Activated T-cell treated with anti-CD3 and anti-CD28 coated beads, Interleukin-2, amount 50 U/mL, for 1 hour (primary cell): Measurements from ENCODE around the gene UBE2E1.
"Not testable (repeated sequence)": the region's sequence is repeated elsewhere in the genome, so short reads cannot be mapped to it uniquely, and the experiment has no call there.

Experiments
- DNase-seq: peaks from one replicate; pipeline ENCODE4 v3.0.0-alpha.2; 2020

UBE2E1 gene

DNA sequence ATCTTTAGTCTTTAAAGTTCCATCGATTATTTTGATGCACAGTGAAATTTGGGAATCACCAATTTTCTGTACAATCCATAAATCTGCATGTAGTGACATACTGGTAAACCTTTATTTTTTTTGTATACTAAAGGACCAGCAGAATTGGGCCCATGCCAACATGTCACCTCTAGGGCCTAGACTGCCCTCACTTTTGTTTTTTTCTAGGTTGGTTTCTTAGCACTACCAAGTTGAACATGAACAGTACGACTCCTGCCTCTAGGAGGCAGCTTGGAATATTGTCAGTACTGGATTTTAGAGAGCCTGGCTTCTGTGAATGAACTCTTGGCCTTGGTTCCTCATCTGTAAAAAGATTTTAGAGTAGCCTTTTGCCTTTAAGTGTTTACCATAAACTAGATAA lies 78.7 kb downstream of the UBE2E1 start:
- DNase-seq = no peak

DNA sequence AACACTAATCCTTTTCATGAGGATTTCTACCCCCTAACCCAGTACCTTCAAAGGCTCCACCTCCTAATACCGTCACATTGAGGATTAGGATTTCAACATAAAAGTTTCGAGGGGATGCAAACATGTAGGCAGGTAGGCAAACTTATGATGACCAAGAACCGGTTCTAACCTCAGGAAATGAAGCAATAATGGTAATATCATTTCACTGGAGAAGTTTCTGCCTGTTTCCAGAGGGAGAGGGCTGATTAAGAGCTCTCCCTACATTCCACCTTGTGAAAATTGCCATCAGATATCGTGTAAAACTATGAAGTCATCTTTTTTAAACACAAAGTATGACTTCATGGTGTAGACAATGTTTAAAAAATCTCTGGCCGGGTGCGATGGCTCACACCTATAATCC lies 79.5 kb downstream of the UBE2E1 start:
- no peak for DNase-seq

DNA sequence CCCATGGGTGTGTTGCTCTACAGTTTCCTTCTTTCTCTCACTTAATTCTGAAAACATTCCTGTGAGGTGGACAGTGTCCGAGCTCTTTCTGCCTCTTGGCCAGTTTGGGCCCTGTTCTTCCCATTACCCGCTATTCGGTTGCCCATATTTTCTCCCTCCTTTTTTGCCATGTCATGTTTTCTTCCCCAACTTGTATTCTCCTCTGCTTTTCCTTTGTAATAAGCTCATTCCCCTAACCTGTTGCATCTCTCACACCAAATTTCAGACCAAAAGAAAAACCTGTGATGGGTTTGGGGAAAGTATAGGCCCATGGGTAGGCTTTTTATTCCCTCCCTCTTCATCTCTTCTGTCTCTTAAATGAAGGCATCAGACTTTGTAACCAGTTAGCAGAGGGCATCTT lies 80.6 kb downstream of the UBE2E1 start:
- no peak for DNase-seq

DNA sequence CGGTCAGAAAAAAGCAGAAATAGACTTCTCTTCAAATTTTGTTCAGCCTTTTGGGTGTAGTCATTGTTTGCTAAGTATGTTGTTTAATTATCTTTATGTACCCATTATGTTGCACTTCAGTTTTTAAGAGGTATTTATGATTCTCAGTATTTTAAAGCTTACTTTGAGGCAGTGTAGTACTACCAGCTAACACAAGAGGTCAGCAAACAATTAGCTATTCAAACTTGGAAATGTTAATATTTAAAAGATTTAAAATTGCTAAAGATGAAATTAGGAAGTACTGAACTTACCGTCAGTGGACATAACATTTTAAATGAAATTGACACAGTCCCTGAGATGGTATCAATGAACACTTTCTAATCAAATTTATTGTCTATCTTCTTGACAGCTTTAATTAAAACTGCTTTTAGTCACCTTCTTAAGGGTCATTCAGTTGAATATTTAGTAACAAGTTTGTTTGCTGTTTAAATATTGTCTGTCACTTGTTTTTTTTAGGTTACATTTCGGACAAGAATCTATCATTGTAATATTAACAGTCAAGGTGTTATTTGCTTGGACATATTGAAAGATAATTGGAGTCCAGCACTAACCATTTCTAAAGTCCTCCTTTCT lies 83.0 kb downstream of the UBE2E1 start:
- no peak for DNase-seq

DNA sequence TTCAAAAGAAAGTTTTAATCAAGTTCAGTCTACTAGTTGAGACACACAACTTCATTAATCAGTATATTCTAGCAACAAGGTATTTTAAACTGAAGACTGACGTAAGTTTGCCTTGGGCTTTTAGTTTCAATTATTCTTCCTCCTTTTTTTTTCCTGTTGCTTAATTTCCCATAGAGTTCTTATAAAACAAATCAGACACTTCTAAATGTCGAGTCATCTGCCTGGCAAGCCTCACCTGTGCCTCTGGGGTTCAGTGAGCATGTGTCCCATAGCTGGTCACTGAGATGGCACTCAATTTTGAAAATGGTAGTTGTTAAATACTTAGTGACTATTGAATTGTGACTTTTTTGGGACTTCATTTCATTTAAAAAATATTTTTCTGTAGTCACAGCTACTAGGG lies 83.6 kb downstream of the UBE2E1 start:
- no peak for DNase-seq

DNA sequence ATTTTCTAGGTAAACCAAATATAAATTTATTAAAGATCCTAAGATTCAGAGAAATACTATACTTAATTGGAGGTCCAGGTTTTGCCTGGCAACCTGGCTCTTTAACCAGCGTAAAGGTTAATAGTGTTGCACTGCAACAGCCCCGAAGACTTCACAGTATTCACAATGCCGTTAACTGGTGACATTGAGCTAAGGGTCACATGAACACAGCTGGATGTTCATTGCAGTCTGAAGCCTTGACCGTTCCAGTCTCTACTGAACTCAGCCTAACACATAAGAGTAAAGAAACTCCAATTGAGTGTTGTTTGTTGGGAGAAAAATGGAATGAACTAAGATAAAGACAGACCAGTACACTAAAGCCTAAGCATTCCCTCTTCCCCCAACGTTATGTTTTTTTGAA lies 84.2 kb downstream of the UBE2E1 start:
- no peak for DNase-seq

DNA sequence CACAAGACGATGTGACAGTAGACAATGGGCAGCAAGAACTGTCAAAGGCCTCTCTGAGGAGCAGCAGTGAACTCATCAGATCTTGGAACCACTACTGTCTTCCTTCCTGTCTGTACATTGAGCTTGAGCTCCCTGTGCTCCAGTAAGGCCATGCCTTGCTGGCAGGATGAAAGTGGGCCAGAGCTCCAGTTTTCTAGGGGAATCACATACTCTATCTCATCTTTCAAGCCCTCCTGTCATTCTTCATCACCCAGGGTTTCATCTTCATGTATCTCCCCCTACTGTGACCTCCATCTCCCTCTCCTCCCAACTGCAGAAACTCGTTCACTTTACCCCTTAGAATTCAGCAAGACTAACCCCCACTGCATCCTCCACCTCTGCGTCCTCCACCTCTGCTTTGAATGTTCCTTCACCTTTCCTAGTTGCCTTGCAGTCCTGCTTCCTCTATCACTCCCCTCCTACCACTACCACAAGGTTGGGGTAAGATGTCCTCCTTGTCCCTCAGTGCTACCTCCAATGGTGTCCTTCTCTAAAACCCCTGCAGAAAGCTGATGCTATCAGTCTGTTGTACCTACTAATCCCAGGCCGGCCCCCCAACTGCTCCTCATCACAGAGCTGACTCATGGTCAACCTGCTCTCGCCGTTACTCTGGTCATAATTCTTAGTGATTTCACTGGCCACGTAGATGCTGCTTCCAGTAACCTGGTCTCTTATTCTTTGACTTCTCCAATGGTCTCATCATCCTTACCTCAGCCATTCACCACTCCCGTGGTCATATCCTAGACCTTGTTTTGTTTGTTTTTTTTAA lies 88.7 kb downstream of the UBE2E1 start:
- DNase-seq = no peak

DNA sequence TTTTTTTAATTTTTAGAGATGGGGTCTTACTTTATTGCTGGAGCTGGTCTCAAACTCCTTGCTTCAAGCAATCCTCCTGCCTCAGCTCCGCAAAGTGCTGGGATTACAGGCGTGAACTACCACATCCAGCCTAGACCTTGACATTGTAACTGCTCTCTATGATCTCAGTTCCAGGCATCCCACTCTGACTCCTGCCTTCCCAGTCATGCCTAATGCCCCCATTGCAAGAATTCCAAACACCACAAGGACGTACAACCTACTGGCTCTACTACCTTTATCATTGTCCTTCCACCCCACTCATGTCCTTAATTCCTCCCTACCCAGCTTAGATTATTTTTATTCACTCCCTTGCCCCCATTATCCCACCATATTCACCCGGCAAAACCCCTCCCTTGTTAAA lies 89.4 kb downstream of the UBE2E1 start:
- no peak for DNase-seq

DNA sequence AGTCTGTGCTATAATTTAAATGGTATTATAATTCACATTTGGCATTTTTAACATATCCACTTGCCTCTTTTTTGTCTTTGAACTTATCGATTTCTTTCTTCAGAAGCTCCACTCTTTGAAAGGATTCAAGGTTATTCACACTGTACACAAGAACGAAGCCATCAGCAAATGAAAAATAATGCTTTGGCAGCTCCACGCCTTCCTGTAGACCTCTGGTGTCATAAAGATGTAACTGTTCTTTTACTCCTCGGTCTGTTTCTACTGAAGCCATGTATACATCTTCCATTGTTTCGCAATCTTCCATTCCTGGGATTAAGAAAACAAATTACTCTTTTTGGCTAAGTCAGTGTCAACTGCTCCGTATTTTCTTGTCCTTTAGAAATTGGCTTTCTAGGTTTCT lies 95.0 kb downstream of the UBE2E1 start:
- DNase-seq = no peak

DNA sequence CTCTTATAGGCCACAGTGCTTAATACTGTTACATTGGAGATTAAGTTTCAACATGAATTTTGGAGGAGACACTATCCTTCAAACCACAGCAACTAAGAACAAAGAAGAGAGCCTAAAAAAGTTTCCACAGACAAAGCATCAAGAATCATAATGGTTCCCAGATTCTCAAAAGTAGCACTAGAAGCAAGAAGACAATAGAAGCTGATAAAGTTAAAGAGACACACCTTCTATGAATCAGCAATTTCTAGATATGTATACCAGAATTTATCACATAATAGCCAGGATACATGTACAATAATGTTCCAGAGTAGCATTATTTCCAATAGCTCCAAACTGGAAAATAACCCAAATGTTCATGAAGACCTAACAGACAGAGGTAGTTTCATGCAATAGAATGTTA lies 98.8 kb downstream of the UBE2E1 start:
- DNase-seq = no peak

DNA sequence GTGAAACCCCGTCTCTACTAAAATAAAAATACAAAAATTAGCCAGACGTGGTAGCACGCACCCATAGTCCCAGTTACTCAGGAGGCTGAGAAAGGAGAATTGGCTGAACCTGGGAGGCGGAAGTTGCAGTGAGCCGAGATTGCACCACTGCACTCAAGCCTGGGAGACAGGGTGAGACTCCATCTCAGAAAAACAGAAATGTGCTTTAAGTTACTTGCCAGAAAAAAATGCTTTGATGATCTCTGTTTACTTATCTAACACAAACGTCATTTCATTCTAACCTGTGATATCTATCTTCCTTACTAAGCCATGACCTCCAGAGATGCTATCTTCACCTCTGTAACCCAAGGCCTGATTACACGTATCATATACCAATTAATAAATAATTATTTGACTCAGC lies 103.6 kb downstream of the UBE2E1 start:
- no peak for DNase-seq

DNA sequence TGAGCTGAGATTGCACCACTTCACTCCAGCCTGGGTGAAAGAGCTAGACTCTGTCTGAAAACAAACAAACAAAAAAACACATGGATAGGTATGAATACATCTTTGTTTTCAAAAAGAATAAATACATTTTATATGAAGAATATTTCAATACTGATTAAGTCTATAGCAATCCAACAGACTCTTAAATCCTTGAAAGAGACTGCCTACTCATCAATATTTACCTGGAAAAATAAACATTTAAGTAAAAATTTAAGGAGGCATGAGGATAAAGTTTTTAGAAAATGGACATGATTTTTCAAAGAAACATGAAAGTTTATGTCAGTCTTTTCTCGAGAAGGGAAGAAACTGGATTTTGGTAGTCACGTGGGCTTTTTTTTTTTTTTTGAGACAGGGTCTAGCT lies 105.6 kb downstream of the UBE2E1 start:
- no peak for DNase-seq

DNA sequence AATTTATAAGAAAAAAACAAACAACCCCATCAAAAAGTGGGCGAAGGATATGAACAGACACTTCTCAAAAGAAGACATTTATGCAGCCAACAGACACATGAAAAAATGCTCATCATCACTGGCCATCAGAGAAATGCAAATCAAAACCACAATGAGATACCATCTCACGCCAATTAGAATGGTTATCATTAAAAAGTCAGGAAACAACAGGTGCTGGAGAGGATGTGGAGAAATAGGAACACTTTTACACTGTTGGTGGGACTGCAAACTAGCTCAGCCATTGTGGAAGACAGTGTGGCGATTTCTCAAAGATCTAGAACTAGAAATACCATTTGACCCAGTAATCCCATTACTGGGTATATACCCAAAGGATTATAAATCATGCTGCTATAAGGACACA lies 106.6 kb downstream of the UBE2E1 start:
- not testable (repeated sequence) for DNase-seq

DNA sequence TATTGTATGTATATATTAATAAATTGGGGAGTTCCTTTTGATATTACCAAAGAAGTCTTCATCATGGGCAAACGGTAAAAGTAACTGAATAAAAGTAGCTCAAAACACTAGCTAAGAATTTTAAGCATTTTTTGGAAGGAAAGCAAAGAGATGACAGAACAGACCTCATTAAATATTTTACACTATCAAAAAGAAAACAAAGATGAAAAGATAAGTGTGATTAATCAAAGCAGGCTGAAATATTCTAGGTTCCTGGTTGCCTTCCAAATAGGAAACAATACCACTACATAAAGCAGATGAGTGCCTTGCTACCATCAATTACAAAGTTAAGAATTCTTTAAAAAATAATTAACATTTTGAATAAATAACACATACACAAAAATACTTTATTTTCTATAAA lies 107.4 kb downstream of the UBE2E1 start:
- no peak for DNase-seq

DNA sequence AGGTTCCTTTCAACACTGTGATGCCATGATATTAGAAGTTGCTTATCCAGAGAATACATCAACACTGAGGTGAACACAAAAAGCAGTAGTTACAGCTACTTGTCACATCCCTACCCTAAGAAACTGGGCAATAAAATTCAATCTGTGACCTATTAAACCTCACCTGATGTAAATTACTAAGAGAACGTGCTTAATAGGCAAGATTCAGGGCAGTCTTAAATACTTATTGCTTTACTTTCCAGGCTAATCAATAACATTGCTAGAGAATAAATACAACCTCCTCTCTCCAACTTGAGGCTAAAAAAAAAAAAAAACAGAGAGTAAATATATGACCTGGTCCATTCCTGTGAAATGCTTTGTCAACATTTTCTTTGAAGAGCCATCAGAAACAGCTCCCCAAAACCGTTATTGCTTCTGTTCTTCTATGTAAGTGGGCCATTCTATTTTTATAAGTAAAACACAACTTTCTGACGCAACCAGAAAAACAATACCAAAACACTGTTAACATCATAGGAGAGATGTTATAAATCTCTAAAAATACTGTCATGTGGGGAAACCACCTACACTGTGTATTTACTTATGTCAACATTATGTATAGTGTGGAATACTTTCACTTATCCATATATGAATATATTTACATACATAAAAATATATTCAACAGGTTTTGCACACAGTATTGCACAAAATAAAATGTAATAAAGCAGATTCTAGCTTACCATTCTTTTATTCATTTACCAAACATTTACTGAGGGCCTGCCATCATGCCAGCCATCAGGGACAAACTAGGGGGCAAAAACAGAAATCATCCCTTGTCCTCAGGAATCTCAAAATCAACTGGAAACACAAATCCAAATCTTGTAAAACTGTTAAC lies 108.4 kb downstream of the UBE2E1 start:
- no peak for DNase-seq

DNA sequence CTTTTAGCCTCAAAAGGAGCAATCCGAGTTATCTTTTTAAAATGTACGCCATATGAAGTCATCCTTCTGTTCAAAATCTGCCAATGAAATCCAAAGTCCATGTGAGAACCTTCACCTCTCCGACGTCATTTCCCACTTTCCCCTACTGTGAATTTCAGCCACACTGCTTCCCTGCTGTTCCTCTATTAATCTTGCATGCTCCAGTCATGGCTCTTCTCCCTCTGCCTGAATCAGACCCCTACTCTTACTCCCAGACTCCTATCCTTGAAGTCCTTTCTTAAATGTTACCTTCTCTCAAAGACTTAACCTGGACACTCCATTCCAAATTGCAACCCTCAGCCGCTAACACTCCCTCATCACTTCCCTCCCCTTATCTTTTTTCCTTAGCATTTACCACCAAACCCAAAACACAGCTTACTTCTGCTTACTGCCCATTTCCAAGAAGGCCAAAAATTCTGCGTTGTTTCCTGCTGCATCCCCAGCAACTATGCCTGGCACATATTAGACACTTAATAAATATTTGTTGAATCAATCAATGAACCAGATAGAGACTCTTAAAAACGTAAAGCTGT lies 109.9 kb downstream of the UBE2E1 start:
- DNase-seq = no peak

DNA sequence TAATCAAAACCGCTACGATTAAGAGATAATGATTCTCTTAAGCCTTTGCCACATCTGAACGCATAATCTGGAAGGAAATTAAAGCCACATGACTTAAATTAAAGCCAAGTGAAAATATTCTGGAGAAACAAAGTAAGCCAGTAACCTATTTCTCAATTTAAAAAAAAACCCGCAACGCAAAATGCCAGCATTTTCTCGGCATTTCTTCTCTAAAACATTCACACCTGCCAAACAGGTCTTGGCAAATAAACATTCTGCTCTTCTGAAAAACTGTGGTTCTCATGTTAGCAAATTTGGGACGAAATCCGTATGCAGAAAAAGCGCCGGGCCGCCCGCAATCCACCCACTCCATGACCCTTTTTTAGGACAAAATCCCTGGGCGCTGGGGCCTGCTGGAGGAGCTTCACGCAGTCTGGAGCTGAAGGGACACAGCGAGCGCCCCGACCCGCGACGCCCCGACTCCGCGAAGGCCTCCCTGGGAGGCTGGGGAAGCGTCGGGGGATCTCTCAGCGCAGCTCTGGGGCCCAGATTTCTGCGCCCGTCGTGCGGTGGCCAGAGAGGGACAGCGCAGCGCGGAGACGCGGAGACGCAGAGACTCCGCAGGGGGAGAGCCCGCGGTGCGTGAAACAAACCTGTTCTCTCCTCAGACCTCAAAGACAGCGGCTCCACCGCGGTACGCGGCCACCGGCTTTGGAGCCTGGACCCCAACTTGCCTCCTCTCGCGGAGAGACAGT lies 110.6 kb downstream of the UBE2E1 start:
- no peak for DNase-seq

DNA sequence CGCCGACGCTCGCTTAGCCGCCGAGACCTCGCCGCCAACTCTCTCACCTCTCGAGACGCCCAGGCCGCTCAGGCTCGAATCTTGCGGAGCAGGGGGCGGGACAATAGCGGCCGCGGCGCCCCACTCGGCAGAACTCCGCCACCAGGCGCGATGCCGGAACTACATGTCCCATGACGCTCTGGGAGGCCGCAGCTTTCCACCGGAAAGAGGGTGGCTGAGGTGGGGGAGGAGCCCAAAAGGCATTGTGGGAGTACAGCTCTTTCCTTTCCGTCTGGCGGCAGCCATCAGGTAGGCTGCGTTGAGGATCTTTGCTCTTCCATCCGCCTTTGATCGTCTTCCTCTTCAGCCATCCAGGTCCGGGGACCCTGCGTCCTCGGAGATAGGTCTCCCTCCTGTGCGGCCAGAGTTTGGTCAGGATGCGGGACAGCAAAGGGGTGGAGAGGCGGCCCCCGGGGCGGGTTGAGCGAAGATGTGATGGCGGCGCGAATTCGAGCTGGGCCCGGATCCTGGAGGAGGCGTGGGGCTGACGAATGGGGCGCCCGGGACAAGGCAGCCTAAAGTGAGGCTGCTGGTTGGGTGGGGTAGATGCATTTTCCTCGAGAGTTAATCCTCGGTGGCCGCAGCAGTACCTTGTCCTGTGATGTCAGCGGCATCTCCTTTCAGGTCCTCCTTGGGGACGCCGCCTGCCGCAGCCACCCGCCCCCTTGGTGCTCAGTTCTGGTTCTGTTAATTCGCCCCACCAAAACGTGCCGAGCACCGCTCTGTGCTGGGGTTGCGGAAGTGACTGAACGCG lies 111.3 kb downstream of the UBE2E1 start, which contains the start of the genes NKIRAS1 and RPL15:
TSS of gene NKIRAS1 (minus strand) at position 105 of the 793 bp plus-strand sequence. CDS start 6,086 bp downstream, outside the sequence.
TSS of gene RPL15 (plus strand) at position 247 of the 793 bp plus-strand sequence. CDS start 728 bp downstream, outside the sequence.
- DNase-seq = peak; percentile 95

DNA sequence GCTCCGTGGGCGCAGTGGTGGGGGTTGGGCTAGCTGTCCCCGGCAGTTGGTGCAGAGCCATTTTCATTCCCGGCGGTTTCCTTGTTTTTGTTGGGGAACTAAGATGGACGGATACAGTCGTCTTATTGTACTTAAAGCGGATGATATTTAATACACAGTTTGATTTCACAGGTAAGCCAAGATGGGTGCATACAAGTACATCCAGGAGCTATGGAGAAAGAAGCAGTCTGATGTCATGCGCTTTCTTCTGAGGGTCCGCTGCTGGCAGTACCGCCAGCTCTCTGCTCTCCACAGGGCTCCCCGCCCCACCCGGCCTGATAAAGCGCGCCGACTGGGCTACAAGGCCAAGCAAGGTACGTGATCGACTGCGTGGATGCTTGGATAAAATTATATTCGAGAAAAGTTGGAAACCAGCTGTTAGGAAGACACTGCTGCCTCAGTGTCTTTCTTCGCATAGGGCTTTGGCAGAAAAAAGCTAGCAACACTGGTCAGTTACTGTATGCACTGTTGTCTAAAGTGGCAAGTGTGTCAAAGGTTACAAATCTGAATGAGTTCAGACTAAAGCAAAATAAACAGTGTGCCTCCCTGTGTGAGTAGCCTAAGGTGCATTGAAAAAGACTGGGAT lies 112.0 kb downstream of the UBE2E1 start:
- DNase-seq = not testable (repeated sequence)

DNA sequence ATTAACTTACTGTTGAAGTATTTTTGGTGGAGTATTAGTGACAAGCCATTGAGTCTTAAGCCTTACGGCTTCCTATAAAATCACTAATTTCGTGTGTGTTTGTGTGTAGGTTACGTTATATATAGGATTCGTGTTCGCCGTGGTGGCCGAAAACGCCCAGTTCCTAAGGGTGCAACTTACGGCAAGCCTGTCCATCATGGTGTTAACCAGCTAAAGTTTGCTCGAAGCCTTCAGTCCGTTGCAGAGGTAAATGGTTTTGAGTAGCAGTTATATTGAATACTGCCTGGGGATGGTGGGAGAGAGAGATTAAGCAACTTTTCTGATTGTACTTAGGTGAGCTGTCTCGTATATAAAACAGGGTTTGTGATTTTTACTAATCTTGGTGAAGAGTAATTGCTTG lies 112.6 kb downstream of the UBE2E1 start:
- DNase-seq = not testable (repeated sequence)

DNA sequence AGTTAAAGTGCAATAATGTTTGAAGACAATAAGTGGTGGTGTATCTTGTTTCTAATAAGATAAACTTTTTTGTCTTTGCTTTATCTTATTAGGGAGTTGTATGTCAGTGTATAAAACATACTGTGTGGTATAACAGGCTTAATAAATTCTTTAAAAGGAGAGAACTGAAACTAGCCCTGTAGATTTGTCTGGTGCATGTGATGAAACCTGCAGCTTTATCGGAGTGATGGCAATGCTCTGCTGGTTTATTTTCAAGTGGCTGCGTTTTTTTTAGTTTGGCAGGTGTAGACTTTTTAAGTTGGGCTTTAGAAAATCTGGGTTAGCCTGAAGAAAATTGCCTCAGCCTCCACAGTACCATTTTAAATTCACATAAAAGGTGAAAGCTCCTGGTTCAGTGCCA lies 113.9 kb downstream of the UBE2E1 start:
- DNase-seq = no peak
